Peyer's patch (tissue), 4 donors: ENCODE data around the gene SH2D5. TPM values are rescaled to one million over a fixed set of nuclear protein-coding genes. Genes with fewer than 3 reads are reported as not detected.
A peak's percentile ranks its signal among the peaks of the same experiment; 100 is the strongest.
"Not testable (repeated sequence)": the region's sequence is repeated elsewhere in the genome, so short reads cannot be mapped to it uniquely, and the experiment has no call there.

Experiments
- DNase-seq, 3 donors: peaks; one replicate each; pipeline ENCODE4 v3.0.0-alpha.2; 2017 to 2019
- H3K27ac ChIP-seq, 4 donors: fragments of 200-600 bp; sonication (generic); one replicate each; pipeline ENCODE4 v1.5.1; 2016 to 2019
- H3K27me3 ChIP-seq, 2 donors: fragments of 200-600 bp; sonication (generic); one replicate each; pipeline ENCODE4 v1.5.1; 2019
- H3K36me3 ChIP-seq, 3 donors: fragments of 200-600 bp; sonication (generic); one replicate each; pipeline ENCODE4 v1.5.1; 2016 to 2019
- H3K4me1 ChIP-seq, 4 donors: fragments of 200-600 bp; sonication (generic); one replicate each; pipeline ENCODE4 v1.5.1; 2016 to 2019
- H3K4me3 ChIP-seq, 4 donors: fragments of 200-600 bp; sonication (generic); 1 replicate in 3 of 4; 2 replicates in 1 of 4; pipeline ENCODE4 v1.5.1; 2016 to 2019; ENCODE audit warnings: mild to moderate bottlenecking in 1 of 4
- H3K9me3 ChIP-seq, 4 donors: fragments of 200-600 bp; sonication (generic); one replicate each; pipeline ENCODE4 v1.5.1; 2016 to 2019; ENCODE audit warnings: mild to moderate bottlenecking in 1 of 4
- CTCF ChIP-seq, 6 experiments: fragments of 450-650 bp in 4 of 6; fragments of 200-600 bp in 2 of 6; sonication (generic) in 1 of 6; IDR thresholded peaks; one replicate each; pipeline ENCODE4 v1.5.1; 2017 to 2019; ENCODE audit warnings: antibody characterized with exemption in 6 of 6, mild to moderate bottlenecking in 3 of 6, moderate library complexity in 1 of 6
- POLR2A ChIP-seq, 2 donors: fragments of 450-650 bp; IDR thresholded peaks; one replicate each; pipeline ENCODE4 v1.5.1; 2017; ENCODE audit warnings: antibody characterized with exemption in 2 of 2, mild to moderate bottlenecking in 2 of 2, moderate library complexity in 2 of 2
- total RNA-seq, 4 donors: library from RNA; depleted of rRNA; stranded (reverse); fragments of >200 nt; gene quantifications; one replicate each; pipeline ENCODE4 v1.1.0, GENCODE V29; 2016

The SH2D5 gene
- total RNA-seq, 4 donors from 2014 or later, result not detected

- no peaks in the 10 kb centered on the region for H3K9me3 ChIP-seq
- TF ChIP-seq POLR2A (IDR thresholded peaks at IDR 0.05), result no peak
- TF ChIP-seq CTCF (IDR thresholded peaks at IDR 0.05), result no peak
- H3K27me3 ChIP-seq, result peaks cover 0 to 11% of the 10 kb centered on the region in 2 donors
- no peak overlapping the region for H3K27ac ChIP-seq
- no peaks in the 10 kb centered on the region for H3K36me3 ChIP-seq
- peaks cover 0 to 8% (median 6%) of the 10 kb centered on the region in 4 donors for H3K4me1 ChIP-seq
- H3K4me3 ChIP-seq, result no peak overlapping the region
- peak in 2 of 3 donors; percentile 31 to 40 for DNase-seq
Observed at GRCh38 chr1:20721117-20722061, 11.1 kb downstream of the SH2D5 start.

DNA sequence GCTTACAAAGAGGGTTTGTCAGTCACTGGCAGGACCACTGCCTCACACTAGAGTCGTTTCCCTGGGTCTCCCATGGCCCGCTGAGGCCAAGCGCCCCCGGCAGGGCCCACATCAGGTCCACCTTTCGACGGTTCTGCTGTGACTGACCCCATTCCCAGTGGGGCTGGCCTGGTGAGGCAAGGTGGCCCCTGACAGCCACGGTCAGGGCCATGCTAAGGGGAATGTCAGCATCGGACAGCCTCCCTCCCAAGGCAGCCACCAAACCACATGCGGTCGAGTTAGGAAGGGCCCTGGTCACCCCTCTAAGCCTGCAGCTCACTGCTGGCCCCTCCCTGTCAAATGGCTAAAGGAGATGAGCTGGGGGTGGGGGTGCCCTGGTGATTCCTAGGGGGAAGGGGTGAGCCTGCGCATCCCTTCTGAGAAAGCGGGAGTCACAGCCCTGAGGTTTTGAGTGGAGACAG, 11.8 kb downstream of the SH2D5 start:
- Histone ChIP-seq H3K36me3 (no peaks in the 10 kb centered on the region), H3K27ac (no peak overlapping the region), H3K4me1 (peaks cover 0 to 8% (median 6%) of the 10 kb centered on the region in 4 donors), H3K27me3 (peaks cover 0 to 14% of the 10 kb centered on the region in 2 donors), H3K9me3 (no peaks in the 10 kb centered on the region), H3K4me3 (no peak overlapping the region)
- TF ChIP-seq POLR2A (IDR thresholded peaks at IDR 0.05) (no peak), CTCF (IDR thresholded peaks at IDR 0.05) (no peak)
- DNase-seq, result peak in 2 of 3 donors; percentile 36 to 39

DNA sequence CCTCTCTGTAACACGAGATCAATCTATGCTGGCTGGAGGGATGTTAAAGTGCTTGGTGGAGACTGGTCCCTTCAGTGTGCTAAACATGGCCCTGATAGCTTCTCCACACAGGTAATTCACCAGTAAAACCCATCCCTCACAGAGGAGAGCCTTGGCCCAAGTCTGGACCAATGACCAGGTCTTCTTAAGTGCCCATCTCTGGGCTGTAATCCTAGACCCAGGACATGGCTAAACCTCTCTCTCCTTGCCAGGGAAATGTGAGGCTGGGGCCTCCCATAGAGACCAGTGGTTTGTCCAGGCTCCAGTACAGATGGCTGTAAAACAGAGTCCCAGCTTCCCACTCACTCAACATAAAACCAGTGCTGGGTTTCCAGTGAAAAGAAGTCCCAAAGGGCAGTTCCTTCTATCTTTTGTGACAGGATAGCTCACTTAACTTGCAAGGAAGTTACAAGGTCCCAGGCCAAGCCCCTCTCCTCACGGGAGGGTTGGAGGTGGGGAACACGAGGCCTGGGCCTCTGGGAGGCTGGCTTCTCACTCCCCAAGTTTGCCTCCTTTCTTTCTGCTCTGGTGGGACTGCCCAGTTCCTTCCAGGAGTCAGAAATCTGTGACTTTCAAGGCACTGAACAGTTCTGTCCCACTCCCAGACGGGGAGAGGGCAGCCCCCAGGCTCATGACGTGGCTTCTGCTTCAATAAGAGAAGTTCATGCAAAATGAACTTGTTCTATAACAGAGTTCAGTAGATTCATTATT, 12.5 kb downstream of the SH2D5 start:
- Histone ChIP-seq H3K4me3 (no peak overlapping the region), H3K9me3 (no peaks in the 10 kb centered on the region), H3K4me1 (peaks cover 0 to 8% (median 6%) of the 10 kb centered on the region in 4 donors), H3K36me3 (no peaks in the 10 kb centered on the region), H3K27me3 (peaks cover 0 to 14% of the 10 kb centered on the region in 2 donors), H3K27ac (no peak overlapping the region)
- DNase-seq, result peak in 1 of 3 donors; percentile 29
- TF ChIP-seq CTCF (IDR thresholded peaks at IDR 0.05) (no peak), POLR2A (IDR thresholded peaks at IDR 0.05) (no peak)

DNA sequence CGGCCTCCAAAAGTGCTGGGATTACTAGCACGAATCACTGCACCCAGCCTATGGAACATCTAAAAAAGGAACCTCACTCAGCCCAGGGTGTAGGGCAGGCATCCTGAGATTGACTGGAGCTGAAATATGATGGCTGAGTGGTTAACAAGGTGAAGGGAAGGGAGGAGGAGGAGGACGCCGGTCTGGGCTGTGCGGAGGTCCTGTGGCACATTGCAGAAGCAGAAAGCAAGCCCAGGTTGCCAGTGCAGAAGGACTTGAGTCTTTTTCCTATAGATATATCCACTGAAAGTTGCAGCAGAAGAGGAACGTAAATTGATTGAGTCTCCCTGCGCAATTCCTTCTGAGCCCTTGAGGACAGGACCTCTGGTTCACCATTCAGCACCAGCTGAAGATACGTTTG, 13.2 kb downstream of the SH2D5 start:
- Histone ChIP-seq H3K4me3 (no peak overlapping the region), H3K4me1 (peaks cover 0 to 8% (median 6%) of the 10 kb centered on the region in 4 donors), H3K27ac (no peak overlapping the region), H3K27me3 (peaks cover 0 to 14% of the 10 kb centered on the region in 2 donors), H3K36me3 (no peaks in the 10 kb centered on the region), H3K9me3 (no peaks in the 10 kb centered on the region)
- DNase-seq, result peak in 1 of 3 donors; percentile 34
- TF ChIP-seq CTCF (IDR thresholded peaks at IDR 0.05), result no peak
- TF ChIP-seq POLR2A (IDR thresholded peaks at IDR 0.05), result no peak

GRCh38 chr1:20718343-20718882, 14.1 kb downstream of the SH2D5 start:
- not testable (repeated sequence) for H3K4me1 ChIP-seq, H3K36me3 ChIP-seq, H3K9me3 ChIP-seq, H3K27ac ChIP-seq
- Histone ChIP-seq H3K4me3 (peak overlapping the region in 2 of 4 donors; percentile 52 to 56), H3K27me3 (peaks cover 0 to 14% of the 10 kb centered on the region in 2 donors)
- DNase-seq, result peak in 1 of 3 donors; percentile 23
